MM.1S (cell line): ENCODE data around the gene ARRB2.

Experiments
- DNase-seq: peaks from one replicate; pipeline ENCODE4 v3.0.0-alpha.2; 2015
- H2AFZ ChIP-seq: fragments of 300-600 bp; sonication (generic); 2 replicates; pipeline ENCODE4 v1.6.0; 2016; ENCODE audit warnings: antibody characterized with exemption, low read length
- H3F3A ChIP-seq: fragments of 300-600 bp; sonication (generic); 2 replicates; pipeline ENCODE4 v1.6.1; 2016; ENCODE audit warnings: mild to moderate bottlenecking, antibody characterized with exemption, low read length, moderate library complexity, mixed read lengths; ENCODE audit not compliant: insufficient read depth
- H3K27ac ChIP-seq: fragments of 300-600 bp; sonication (generic); 2 replicates; pipeline ENCODE4 v1.5.1; 2016; ENCODE audit warnings: mild to moderate bottlenecking, low read length
- H3K27me3 ChIP-seq: fragments of 300-600 bp; sonication (generic); replicated peaks from 2 replicates; pipeline ENCODE4 v1.6.0; 2016; ENCODE audit warnings: low read length; ENCODE audit not compliant: insufficient read depth
- H3K36me3 ChIP-seq: fragments of 300-600 bp; sonication (generic); replicated peaks from 2 replicates; pipeline ENCODE4 v1.6.1; 2016; ENCODE audit warnings: mild to moderate bottlenecking, low read length, mixed read lengths; ENCODE audit not compliant: insufficient read depth
- H3K4me1 ChIP-seq: fragments of 300-600 bp; sonication (generic); 2 replicates; pipeline ENCODE4 v1.6.1; 2016; ENCODE audit warnings: low read length, mixed read lengths
- H3K4me2 ChIP-seq: fragments of 300-600 bp; sonication (generic); 2 replicates; pipeline ENCODE4 v1.6.0; 2016; ENCODE audit warnings: low read depth, low read length
- H3K4me3 ChIP-seq: fragments of 300-600 bp; sonication (generic); 2 replicates; pipeline ENCODE4 v1.5.1; 2016; ENCODE audit warnings: low read length, mixed read lengths
- H3K79me2 ChIP-seq: fragments of 300-600 bp; sonication (generic); 2 replicates; pipeline ENCODE4 v1.6.1; 2016; ENCODE audit warnings: mixed run types, low read length, mixed read lengths
- H3K9ac ChIP-seq: fragments of 300-600 bp; sonication (generic); 2 replicates; pipeline ENCODE4 v1.6.1; 2016; ENCODE audit warnings: low read length, mixed read lengths
- H3K9me2 ChIP-seq: fragments of 300-600 bp; sonication (generic); replicated peaks from 2 replicates; pipeline ENCODE4 v1.6.1; 2016; ENCODE audit warnings: mild to moderate bottlenecking, low read length, mixed read lengths; ENCODE audit not compliant: insufficient read depth
- H3K9me3 ChIP-seq: fragments of 300-600 bp; sonication (generic); replicated peaks from 2 replicates; pipeline ENCODE4 v1.6.1; 2016; ENCODE audit warnings: mild to moderate bottlenecking, low read length, mixed read lengths; ENCODE audit not compliant: insufficient read depth
- H4K20me1 ChIP-seq: fragments of 300-600 bp; sonication (generic); 2 replicates; pipeline ENCODE4 v1.6.1; 2016; ENCODE audit warnings: mild to moderate bottlenecking, low read length, moderate library complexity, mixed read lengths; ENCODE audit not compliant: insufficient read depth
- EZH2 ChIP-seq: fragments of 300-600 bp; sonication (generic); optimal IDR thresholded peaks from 2 replicates; pipeline ENCODE3; 2017; ENCODE audit warnings: low read depth, mild to moderate bottlenecking, antibody characterized with exemption, low read length, mixed read lengths
- EZH2phosphoT487 ChIP-seq: fragments of 300-600 bp; sonication (generic); IDR thresholded peaks from 2 replicates; pipeline ENCODE4 v1.6.1; 2018; ENCODE audit warnings: antibody characterized with exemption, low read length
- TF ChIP-seq, protein P1 (sequence below): fragments of 300-600 bp; sonication (generic); IDR thresholded peaks from 2 replicates; pipeline ENCODE4 v1.5.1; 2016; ENCODE audit warnings: antibody characterized with exemption, low read length, mixed read lengths

Gene ARRB2

GRCh38 chr17:4665027-4665426 is 45.4 kb upstream of the ARRB2 start:
- Histone ChIP-seq H3K9ac (no peak overlapping the region), H4K20me1 (no peaks in the 10 kb centered on the region), H3K4me1 (no peaks in the 10 kb centered on the region)

DNA sequence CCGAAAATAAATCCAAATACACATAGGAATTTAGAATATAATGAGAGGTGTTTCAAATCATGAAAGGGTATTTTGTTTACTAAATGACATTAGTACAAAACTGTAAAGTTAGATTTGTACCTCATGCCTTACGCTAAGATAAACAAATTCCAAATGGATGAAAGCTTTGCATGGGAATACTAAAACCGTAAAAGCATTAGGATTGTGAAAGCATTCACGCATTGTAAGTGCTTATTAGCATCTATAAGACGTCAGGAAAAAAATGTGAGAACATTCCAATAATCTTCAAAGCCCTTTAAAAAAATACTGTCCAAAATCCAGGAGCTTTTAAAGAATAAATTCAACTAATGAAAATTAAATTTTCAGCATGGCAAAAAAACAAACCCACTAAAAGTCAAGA is 44.1 kb upstream of the ARRB2 start:
- no peak for DNase-seq
- Histone ChIP-seq H3K4me1 (no peaks in the 10 kb centered on the region), H3K4me3 (no peak overlapping the region), H3K27me3 (no peaks in the 10 kb centered on the region; the same call in 1 of the 2 replicates), H3K79me2 (no peaks in the 10 kb centered on the region), H3K9me3 (no peaks in the 10 kb centered on the region), H3K36me3 (no peaks in the 10 kb centered on the region), H3K4me2 (no peak overlapping the region), H2AFZ (no peak overlapping the region), H3K9me2 (no peaks in the 10 kb centered on the region), H4K20me1 (no peaks in the 10 kb centered on the region), H3K27ac (no peak overlapping the region), H3K9ac (no peak overlapping the region), H3F3A (no peaks in the 10 kb centered on the region)
- no peak for TF ChIP-seq EZH2
- TF ChIP-seq, protein P1, sequence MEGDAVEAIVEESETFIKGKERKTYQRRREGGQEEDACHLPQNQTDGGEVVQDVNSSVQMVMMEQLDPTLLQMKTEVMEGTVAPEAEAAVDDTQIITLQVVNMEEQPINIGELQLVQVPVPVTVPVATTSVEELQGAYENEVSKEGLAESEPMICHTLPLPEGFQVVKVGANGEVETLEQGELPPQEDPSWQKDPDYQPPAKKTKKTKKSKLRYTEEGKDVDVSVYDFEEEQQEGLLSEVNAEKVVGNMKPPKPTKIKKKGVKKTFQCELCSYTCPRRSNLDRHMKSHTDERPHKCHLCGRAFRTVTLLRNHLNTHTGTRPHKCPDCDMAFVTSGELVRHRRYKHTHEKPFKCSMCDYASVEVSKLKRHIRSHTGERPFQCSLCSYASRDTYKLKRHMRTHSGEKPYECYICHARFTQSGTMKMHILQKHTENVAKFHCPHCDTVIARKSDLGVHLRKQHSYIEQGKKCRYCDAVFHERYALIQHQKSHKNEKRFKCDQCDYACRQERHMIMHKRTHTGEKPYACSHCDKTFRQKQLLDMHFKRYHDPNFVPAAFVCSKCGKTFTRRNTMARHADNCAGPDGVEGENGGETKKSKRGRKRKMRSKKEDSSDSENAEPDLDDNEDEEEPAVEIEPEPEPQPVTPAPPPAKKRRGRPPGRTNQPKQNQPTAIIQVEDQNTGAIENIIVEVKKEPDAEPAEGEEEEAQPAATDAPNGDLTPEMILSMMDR = no peak
- TF ChIP-seq EZH2phosphoT487 = no peak

More at GRCh38 chr17:4665027-4665426, 45.4 kb upstream of the ARRB2 start:
- H3K4me2 ChIP-seq = no peak overlapping the region
- no peaks in the 10 kb centered on the region for H3K79me2 ChIP-seq
- no peaks in the 10 kb centered on the region for H3K36me3 ChIP-seq
- no peaks in the 10 kb centered on the region for H3K9me3 ChIP-seq
- no peak overlapping the region for H2AFZ ChIP-seq
- DNase-seq = no peak
- no peaks in the 10 kb centered on the region for H3K9me2 ChIP-seq
- TF ChIP-seq EZH2 (no peak), EZH2phosphoT487 (no peak)
- TF ChIP-seq, protein P1 = no peak
- H3F3A ChIP-seq = no peaks in the 10 kb centered on the region
- no peak overlapping the region for H3K4me3 ChIP-seq
- no peaks in the 10 kb centered on the region; the same call in 1 of the 2 replicates for H3K27me3 ChIP-seq
- no peak overlapping the region for H3K27ac ChIP-seq

DNA sequence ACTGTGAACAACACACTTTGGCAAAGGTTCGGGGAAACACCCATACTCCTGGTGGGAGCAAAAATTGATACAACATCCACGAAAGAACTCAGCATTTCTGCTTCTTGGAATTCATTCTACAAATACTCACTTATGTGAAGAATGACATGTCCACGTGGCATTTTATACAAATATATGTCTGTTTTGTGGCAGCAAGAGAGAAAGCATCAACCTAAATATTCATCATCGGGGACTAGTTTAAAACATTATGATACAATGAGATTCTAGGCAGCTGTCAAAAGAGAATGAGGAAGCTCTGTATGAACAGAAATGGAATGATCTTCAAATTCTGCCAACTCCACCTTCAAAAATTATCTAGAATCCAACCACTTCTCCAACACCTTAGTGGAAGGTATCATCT is 43.3 kb upstream of the ARRB2 start:
- Histone ChIP-seq H3K4me1 (no peaks in the 10 kb centered on the region), H3K9ac (no peak overlapping the region), H3K27ac (no peak overlapping the region), H3K79me2 (no peaks in the 10 kb centered on the region), H3K4me3 (no peak overlapping the region), H3K9me3 (no peaks in the 10 kb centered on the region), H3K9me2 (no peaks in the 10 kb centered on the region), H3F3A (no peaks in the 10 kb centered on the region), H3K27me3 (no peaks in the 10 kb centered on the region; the same call in 1 of the 2 replicates), H4K20me1 (no peaks in the 10 kb centered on the region), H3K4me2 (no peak overlapping the region), H2AFZ (no peak overlapping the region), H3K36me3 (no peaks in the 10 kb centered on the region)
- TF ChIP-seq EZH2phosphoT487 (no peak), EZH2 (no peak)
- TF ChIP-seq, protein P1 = no peak
- DNase-seq = no peak
